ENCODE data around the gene SPEG.

Gene SPEG

GRCh38 chr2:219468410-219469185 lies 34.0 kb downstream of the SPEG start:
- no peak for DNase-seq (ENCODE audit: low spot score)
- CTCF ChIA-PET = no interaction called here
- POLR2A ChIA-PET (ENCODE audit: low non-redundant PET) = interaction anchor here (0.5 kb wide), 1 partner anchor 150 kb away, joined by 9 read pairs; no protein-coding TSS in a partner anchor
- TF ChIP-seq, protein P1, sequence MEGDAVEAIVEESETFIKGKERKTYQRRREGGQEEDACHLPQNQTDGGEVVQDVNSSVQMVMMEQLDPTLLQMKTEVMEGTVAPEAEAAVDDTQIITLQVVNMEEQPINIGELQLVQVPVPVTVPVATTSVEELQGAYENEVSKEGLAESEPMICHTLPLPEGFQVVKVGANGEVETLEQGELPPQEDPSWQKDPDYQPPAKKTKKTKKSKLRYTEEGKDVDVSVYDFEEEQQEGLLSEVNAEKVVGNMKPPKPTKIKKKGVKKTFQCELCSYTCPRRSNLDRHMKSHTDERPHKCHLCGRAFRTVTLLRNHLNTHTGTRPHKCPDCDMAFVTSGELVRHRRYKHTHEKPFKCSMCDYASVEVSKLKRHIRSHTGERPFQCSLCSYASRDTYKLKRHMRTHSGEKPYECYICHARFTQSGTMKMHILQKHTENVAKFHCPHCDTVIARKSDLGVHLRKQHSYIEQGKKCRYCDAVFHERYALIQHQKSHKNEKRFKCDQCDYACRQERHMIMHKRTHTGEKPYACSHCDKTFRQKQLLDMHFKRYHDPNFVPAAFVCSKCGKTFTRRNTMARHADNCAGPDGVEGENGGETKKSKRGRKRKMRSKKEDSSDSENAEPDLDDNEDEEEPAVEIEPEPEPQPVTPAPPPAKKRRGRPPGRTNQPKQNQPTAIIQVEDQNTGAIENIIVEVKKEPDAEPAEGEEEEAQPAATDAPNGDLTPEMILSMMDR (conservative IDR thresholded peaks at IDR 0.05; ENCODE audit: low read depth) = no peak
- H3K27ac ChIP-seq = peak overlapping the region; percentile 34

GRCh38 chr2:219469186-219469724 lies 34.6 kb downstream of the SPEG start:
- TF ChIP-seq, protein P1 (conservative IDR thresholded peaks at IDR 0.05; ENCODE audit: low read depth) = no peak
- peak overlapping the region; percentile 34 for H3K27ac ChIP-seq
- CTCF ChIA-PET = interaction anchor here (2.7 kb wide), 1 partner anchor 10 kb away, joined by 8 read pairs; no protein-coding TSS in a partner anchor
- POLR2A ChIA-PET (ENCODE audit: low non-redundant PET) = interaction anchor here (0.5 kb wide), 1 partner anchor 151 kb away, joined by 9 read pairs; no protein-coding TSS in a partner anchor
- DNase-seq (ENCODE audit: low spot score) = peak; percentile 82

DNA sequence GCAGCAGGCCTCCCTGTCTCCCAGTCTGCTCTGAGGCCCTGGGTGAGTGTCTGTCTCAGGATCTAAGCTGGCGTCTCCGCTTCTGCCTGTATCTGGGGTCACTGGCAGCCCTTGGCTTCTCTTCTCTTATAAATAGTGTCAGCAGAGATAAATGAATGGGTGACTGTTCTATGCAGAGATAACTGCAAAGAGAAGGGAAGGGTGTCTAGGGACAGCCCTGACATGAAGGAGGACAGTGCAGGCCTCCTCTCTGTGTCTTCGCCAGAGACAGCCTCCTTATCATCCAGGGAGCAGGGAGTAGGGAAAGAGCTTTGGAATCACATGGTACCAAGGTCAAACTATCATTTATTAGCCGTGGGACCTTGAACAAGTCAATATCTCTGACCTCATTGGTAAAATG lies 35.8 kb downstream of the SPEG start:
- H3K27ac ChIP-seq = no peak overlapping the region
- no peak for DNase-seq (ENCODE audit: low spot score)
- ChIA-PET CTCF (interaction anchor here (2.7 kb wide), 1 partner anchor 11 kb away, joined by 8 read pairs; no protein-coding TSS in a partner anchor), POLR2A (ENCODE audit: low non-redundant PET) (no interaction called here)
- TF ChIP-seq, protein P1 (conservative IDR thresholded peaks at IDR 0.05; ENCODE audit: low read depth) = no peak

DNA sequence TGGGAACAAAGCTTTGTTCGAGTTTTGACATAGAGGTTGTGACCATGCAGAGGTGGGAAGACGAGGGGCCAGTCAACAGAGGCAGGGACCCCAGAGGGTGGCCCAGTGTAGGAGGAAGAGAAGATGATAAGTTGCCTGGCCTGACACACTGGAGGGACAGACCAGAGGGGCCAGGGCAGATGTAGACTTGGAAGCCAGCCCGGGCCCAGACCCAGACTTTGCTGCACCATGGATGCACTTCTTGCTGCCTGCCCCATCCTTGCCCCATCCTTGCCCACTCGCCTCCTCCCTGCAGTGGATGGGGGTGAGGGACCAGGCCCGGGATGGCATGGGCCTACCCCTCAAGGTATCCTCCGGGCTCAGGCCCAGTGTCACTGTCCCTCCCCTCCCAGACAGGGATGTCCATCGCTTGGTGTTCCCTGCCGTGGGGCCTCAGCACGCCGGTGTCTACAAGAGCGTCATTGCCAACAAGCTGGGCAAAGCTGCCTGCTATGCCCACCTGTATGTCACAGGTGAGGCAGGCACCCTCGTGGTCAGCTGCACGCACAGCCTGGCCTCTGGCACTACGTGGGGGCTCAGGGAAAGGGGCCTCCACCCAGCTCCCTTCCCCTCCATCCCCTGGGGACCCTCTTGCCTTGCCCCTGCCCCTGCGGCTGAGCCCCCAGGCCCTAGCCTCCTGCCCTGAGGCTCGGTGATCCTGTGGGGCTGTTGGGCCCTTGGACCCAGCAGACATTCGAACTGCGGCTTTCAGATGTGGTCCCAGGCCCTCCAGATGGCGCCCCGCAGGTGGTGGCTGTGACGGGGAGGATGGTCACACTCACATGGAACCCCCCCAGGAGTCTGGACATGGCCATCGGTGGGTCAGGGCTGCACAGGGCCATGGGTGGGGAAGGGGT lies 37.1 kb downstream of the SPEG start:
- ChIA-PET CTCF (interaction anchor here (0.5 to 2.7 kb wide), 3 partner anchors 13 to 414 kb away, joined by 3 to 8 read pairs (median 3); no protein-coding TSS in a partner anchor), POLR2A (ENCODE audit: low non-redundant PET) (no interaction called here)
- TF ChIP-seq, protein P1 (conservative IDR thresholded peaks at IDR 0.05; ENCODE audit: low read depth) = no peak
- no peak overlapping the region for H3K27ac ChIP-seq
- no peak for DNase-seq (ENCODE audit: low spot score)

- CTCF ChIA-PET = no interaction called here
- DNase-seq (ENCODE audit: low spot score) = no peak
- TF ChIP-seq, protein P1 (conservative IDR thresholded peaks at IDR 0.05; ENCODE audit: low read depth) = no peak
- POLR2A ChIA-PET (ENCODE audit: low non-redundant PET) = no interaction called here
- no peak overlapping the region for H3K27ac ChIP-seq
These were observed 38.1 kb downstream of the SPEG start for GRCh38 chr2:219472629-219473187.

DNA sequence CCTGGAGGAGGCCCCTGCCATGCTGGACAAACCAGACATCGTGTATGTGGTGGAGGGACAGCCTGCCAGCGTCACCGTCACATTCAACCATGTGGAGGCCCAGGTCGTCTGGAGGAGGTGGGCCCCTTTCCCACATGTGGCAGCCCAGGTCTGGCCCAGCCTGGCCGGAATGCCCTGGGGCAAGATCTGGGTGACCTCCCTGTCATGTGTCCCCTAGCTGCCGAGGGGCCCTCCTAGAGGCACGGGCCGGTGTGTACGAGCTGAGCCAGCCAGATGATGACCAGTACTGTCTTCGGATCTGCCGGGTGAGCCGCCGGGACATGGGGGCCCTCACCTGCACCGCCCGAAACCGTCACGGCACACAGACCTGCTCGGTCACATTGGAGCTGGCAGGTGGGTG lies 38.9 kb downstream of the SPEG start:
- no peak overlapping the region for H3K27ac ChIP-seq
- DNase-seq (ENCODE audit: low spot score) = no peak
- ChIA-PET POLR2A (ENCODE audit: low non-redundant PET) (no interaction called here), CTCF (interaction anchor here (0.6 kb wide), 1 partner anchor 97 kb away, joined by 3 read pairs; no protein-coding TSS in a partner anchor)
- TF ChIP-seq, protein P1 (conservative IDR thresholded peaks at IDR 0.05; ENCODE audit: low read depth) = no peak
